GM21576 (cell line): ENCODE results near the gene LRIF1.
"Not testable (repeated sequence)": the region's sequence is repeated elsewhere in the genome, so short reads cannot be mapped to it uniquely, and the experiment has no call there.

Source experiments
- ATAC-seq: cut with Tn5 transposase; IDR thresholded peaks from one replicate; pipeline ENCODE4 v1.9.1; 2021; ENCODE audit warnings: mild to moderate bottlenecking, moderate library complexity; ENCODE audit not compliant: unreplicated experiment

Gene LRIF1

DNA sequence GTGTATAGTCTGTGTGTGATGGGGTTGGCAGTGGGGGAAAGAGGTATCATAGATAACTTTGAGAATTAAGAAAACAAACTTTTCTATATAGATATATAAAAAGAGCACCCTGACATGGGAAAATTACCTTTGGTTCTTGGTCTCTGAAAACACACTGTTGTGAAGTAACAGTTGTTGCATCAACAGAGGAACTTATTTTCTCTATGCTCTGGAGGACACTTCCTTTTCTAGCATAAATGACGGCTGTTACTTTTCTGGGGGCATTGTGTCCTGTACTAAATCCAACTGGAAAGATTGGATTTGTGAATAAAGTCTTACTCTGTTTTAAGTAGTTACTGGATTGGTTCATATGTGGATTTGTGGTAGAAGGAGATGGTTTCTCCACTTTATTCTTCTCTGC lies 12.6 kb downstream of the LRIF1 start:
- no peak for ATAC-seq

DNA sequence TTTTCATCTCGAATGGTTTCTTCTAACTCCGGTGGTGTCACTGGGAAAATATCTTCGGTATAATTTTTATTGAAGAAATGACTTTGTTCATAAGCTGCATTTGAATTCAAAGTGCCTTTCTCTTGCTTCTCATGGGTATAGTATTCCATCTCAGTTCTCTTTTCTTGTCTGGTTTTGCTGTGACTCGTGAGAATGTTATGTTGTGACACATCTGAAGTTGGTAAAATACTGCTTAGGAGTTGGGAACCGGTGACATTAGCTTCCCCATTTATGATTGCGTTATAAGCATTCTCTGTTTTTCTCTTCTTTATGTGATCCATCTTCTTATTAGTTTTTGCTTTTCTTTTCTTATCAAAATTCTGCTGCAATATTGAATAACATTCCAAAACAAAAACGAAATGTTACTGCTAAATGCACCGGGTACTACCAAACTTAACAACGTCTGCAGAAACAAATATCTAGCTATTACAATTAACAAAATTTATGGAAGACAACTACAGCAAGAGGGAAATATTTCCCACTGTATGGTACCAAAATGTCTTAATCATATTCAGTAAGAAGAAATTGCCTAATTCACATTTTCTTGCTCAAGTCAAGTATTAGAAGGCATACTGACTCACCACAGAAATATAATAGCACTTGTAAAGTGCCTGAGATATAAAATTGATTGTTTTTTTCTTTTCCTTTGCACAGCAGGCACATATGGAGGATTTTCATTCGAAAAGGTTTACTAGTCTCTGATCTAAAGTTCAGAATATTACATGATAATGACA lies 15.5 kb downstream of the LRIF1 start:
- ATAC-seq: no peak

GRCh38 chr1:110945626-110946025 lies 18.1 kb downstream of the LRIF1 start:
- ATAC-seq: no peak

- ATAC-seq: no peak
Observed at GRCh38 chr1:110944806-110945205, 18.9 kb downstream of the LRIF1 start.

- no peak for ATAC-seq
Observed at GRCh38 chr1:110936567-110936966, 27.2 kb downstream of the LRIF1 start.

DNA sequence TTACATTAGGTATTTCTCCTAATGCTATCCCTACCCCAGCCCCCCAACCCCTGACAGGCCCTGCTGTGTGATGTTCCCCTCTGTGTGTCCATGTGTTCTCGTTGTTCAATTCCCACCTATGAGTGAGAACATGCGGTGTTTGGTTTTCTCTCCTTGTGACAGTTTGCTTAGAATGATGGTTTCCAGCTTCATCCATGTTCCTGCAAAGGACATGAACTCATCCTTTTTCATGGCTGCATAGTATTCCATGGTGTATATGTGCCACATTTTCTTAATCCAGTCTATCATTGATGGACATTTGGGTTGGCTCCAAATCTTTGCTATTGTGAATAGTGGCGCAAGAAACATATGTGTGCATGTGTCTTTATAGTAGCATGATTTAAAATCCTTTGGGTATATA lies 32.6 kb downstream of the LRIF1 start:
- ATAC-seq: not testable (repeated sequence)

DNA sequence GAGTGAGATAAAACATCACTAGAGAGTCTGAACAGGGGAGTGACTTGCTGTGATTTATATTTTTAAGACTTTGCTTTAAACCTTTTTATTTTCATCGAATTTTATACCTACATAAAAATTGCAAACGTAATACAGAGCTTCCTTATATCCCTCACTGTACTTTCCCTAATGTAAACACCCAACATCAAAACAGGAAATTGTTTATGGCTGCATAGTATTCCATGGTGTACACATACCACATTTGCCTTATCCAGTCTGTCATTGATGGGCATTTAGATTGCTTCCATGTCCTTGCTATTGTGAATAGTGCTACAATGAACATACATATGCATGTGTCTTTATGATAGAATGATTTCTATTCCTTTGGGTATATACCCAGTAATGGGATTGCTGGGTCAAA lies 34.8 kb downstream of the LRIF1 start:
- ATAC-seq: no peak

- no peak for ATAC-seq
Observed at GRCh38 chr1:110928191-110928590, 35.5 kb downstream of the LRIF1 start.

- ATAC-seq: no peak
Observed at GRCh38 chr1:110927484-110928075, 36.1 kb downstream of the LRIF1 start.

DNA sequence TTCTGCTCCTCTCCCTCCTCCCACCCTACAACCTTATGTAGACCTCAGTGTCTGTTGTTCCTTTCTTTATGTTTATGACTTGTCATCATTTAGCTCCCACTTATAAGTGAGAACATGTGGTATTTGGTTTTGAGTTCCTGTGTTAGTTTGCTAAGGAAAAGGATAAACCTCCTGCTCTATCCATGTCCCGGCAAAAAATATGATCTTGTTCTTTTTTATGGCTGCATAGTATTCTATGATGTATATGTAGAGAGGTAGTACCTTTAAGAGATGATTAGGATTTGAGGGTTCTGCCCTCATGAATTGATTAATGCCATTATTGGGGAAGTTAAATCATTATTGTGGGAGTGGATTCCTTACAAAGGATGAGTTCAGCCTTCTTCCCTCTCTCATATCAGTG lies 41.8 kb downstream of the LRIF1 start:
- ATAC-seq: no peak

GRCh38 chr1:110918016-110918415 lies 45.7 kb downstream of the LRIF1 start:
- ATAC-seq: no peak

- no peak for ATAC-seq
Observed at GRCh38 chr1:110916669-110917306, 46.9 kb downstream of the LRIF1 start.

DNA sequence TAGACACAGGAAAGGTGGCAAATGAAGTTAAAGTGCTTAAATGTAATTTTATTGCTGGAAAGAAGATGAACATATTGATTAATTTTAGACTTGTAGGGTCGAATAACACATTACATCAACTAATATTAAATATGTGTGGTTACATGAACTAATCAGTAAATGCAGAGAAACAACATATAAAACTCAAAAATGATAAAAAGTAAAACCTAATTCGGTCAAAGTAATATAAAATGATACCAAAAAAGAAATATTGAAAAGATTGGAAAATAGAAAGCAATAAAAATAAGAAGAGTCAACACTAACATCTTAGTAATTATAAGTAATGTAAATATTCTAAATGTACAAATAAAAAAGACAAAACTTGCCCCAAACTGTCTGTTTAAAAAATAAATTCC lies 47.5 kb downstream of the LRIF1 start:
- no peak for ATAC-seq

DNA sequence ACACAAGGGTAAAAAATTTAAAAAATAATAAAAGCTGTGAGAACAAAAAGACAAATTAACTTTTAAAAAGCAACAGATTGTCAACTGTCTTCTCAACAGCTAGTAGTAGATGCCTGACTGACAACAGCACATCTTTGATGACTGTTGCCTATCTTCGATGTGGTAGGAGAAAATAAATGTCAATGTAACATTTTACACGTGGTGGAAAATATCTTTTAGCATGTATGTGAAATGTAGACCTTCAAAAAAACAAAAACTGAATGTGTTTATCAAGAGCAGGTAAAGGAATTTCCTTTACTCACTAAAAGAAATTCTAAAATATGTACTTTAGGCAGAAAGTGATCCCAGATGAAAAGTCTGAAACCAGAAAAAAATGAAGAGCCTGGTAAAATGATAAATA lies 47.9 kb downstream of the LRIF1 start:
- ATAC-seq: no peak

DNA sequence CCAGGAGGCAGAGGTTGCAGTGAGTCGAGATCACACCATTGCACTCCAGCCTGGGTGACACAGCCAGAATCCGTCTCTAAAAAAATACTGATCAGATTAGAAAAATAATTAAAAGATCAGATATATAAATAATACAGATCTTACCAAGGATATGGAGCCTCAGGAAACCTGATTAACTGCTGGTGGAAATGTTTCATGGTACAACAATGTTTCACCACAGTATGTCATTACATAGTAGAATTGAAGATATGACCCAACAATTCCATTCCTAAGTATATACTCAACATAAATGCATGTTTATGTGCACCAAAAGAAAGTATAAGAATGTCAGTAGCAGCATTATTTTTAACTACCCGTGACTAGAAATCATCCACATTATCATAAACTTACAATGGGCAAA lies 49.0 kb downstream of the LRIF1 start:
- ATAC-seq: no peak

DNA sequence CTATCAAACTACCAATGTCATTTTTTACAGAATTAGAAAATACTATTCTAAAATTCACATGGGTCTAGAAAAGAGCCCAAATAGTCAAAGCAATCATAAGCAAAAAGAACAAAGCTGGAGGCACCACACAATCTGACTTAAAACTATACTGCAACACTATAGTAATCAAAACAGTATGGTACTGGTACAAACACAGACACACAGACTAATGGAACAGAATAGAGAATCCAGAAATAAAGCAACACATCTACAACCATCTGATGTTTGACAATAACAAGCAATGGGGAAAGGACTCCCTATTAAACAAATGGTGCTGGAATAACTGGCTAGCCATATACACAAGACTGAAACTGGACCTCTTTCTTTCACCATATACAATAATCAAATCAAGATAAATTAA lies 50.9 kb downstream of the LRIF1 start:
- no peak for ATAC-seq

DNA sequence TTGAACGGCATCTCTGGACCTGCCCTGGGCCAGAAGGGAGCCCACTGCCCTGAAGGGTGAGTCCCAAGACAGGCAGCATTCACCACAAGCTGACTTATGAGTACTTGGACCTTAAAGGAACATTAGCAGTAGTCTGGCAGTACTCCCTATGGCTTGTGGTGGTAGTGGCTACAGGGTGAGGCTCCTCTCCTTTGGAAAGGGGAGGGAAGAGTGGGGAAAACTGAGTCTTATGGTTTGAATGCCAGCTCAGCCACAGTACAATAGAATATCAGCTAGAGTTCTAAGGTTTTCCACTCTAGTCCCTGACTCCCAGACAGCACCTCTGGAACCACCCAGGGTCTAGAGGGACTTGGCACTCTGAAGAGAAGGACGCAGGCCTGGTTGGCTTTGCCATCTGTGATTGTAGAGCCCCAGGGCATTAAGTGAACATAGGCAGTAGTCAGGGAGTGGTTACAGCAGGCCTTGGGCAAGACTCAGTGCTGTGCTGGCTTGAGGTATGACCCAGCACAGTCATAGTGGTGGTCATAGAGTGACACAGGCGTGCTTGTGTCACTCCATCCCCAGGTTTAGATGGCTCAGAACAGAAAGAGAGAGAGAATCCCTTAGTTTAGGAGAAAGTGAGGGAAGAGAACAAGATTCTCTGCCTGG lies 59.7 kb downstream of the LRIF1 start:
- no peak for ATAC-seq

- no peak for ATAC-seq
Observed at GRCh38 chr1:110902820-110903463, 60.8 kb downstream of the LRIF1 start.

- no peak for ATAC-seq
Observed at GRCh38 chr1:110899458-110899843, 64.3 kb downstream of the LRIF1 start.

DNA sequence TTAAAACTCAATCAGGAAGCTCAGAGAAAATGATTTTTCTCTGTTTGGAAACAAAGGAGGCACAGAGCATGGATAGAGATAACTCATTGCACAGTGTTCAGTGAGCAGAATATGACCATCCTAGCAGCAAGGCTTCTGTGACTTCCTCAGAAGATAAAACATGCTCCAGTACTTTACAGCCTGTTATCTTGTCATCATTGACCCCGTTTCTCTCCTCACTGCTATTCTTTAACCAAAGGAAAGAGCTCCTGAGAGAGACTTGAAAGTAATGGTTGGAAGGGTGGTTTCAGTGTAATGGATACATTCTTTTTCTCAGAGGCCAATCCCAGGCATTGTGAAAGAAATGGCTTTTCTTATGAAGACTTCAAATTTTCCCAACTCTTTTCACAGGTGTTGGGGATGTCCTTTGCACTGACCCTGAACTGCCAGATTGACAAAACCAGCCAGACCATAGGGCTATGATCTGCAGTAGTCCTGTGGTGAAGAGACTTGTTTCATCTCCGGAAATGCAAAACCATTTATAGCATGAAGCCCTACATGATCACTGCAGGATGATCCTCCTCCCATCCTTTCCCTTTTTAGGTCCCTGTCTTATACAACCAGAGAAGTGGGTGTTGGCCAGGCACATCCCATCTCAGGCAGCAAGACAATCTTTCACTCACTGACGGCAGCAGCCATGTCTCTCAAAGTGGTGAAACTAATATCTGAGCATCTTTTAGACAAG lies 64.8 kb downstream of the LRIF1 start:
- ATAC-seq: no peak

- no peak for ATAC-seq
Observed at GRCh38 chr1:110897681-110898080, 66.0 kb downstream of the LRIF1 start.
